ENCODE results near the gene PLSCR4.

GRCh38 chr3:146159037-146159436 is 91.9 kb downstream of the PLSCR4 start:
- TF ChIP-seq POLR2A (IDR thresholded peaks at IDR 0.05) (no peak), CTCF (IDR thresholded peaks at IDR 0.05) (no peak)
